Ovary (tissue), 9 donors: ENCODE data around the gene ATXN7. TPM values are rescaled to one million over a fixed set of nuclear protein-coding genes. Genes with fewer than 3 reads are reported as not detected.

Source experiments
- DNase-seq, 5 donors: peaks; one replicate each; pipeline ENCODE4 v3.0.0-alpha.2; 2019 to 2020
- H3K27ac ChIP-seq, 2 donors: fragments of 200-600 bp; one replicate each; pipeline versions ENCODE4 v1.5.1 to v1.8.0; 2019 to 2022
- H3K27me3 ChIP-seq: fragments of 200-600 bp; one replicate; pipeline ENCODE4 v1.8.0; 2022
- H3K36me3 ChIP-seq: fragments of 200-600 bp; sonication (generic); one replicate; pipeline ENCODE4 v1.5.1; 2019
- H3K4me1 ChIP-seq: one replicate; pipeline ENCODE4 v1.8.1; 2013; ENCODE audit warnings: mild to moderate bottlenecking, moderate library complexity; ENCODE audit not compliant: insufficient read depth
- H3K4me3 ChIP-seq: fragments of 200-600 bp; sonication (generic); one replicate; pipeline ENCODE4 v1.5.1; 2017
- H3K9me3 ChIP-seq, 2 donors: fragments of 200-600 bp in 1 of 2; sonication (generic) in 1 of 2; one replicate each; pipeline versions ENCODE4 v1.5.1 to v1.8.1; 2013 to 2019; ENCODE audit warnings: mild to moderate bottlenecking in 1 of 2, moderate library complexity in 1 of 2
- CTCF ChIP-seq, 3 donors: fragments of 450-650 bp in 2 of 3; fragments of 200-600 bp in 1 of 3; IDR thresholded peaks; one replicate each; pipeline versions ENCODE4 v1.5.1 to v1.8.0; 2016 to 2022; ENCODE audit warnings: antibody characterized with exemption in 3 of 3, mild to moderate bottlenecking in 1 of 3
- EP300 ChIP-seq: sonication (generic); formaldehyde crosslinking; IDR thresholded peaks from one replicate; pipeline ENCODE4 v1.6.1; 2017; ENCODE audit warnings: antibody characterized with exemption
- POLR2A ChIP-seq: fragments of 450-650 bp; IDR thresholded peaks from one replicate; pipeline ENCODE4 v1.6.1; 2017; ENCODE audit warnings: antibody characterized with exemption, mild to moderate bottlenecking, moderate library complexity
- WGBS, 3 donors: extraction: QIAGEN DNeasy Blood & Tissue Kit in 1 of 3; methylation state at CpG; one replicate each; pipeline versions ENCODE4 v1.1.5 to v1.1.7; 2013 to 2017; 5-methylcytosine and 5-hydroxymethylcytosine counted together
- intact Hi-C, 4 donors: fragments of 100-400 bp; cut with DNase I; formaldehyde crosslinking; loops; one replicate each; pipeline versions ENCODE4 v1.11.0 to v1.15.1; 2022 to 2023
- polyA plus RNA-seq, 2 donors: library from polyadenylated mRNA; stranded (reverse); fragments of 200-250 nt in 1 of 2; fragments of 350-450 nt in 1 of 2; fragmentation: Illumina TruSeq in 1 of 2; extraction: RNeasy Lipid Tissue Mini Kit (QIAGEN cat#74804) in 1 of 2; gene quantifications; one replicate each; pipeline ENCODE4 v1.2.3, GENCODE V29; 2013 to 2014
- total RNA-seq, 7 donors: library from RNA; depleted of rRNA in 2 of 7; stranded (reverse); fragments of >200 nt in 2 of 7; fragmentation: NEBNext Ultra II Directional in 3 of 7; extraction: Animal tissue kit (Norgen Biotek cat#: 25700) in 3 of 7; gene quantifications; one replicate each; pipeline versions ENCODE4 v1.1.0 to v1.2.4, GENCODE V29; 2016 to 2023
- donor health status: DM: no; HTN: no; CAD: no; lungs with moderate emphysema.
- donor health status: DM: no; HTN: no; CAD: no.
- donor health status: Bipolar disorder and iron deficiency.
- donor health status: DM: yes; HTN: yes; CAD: no.
- donor health status: DM: no; HTN: no; CAD: no.
- donor health status: DM: yes; HTN: yes; CAD: no.

The ATXN7 gene
- total and polyA plus RNA-seq, 9 donors, result 4.3 to 47.0 (median 27.7) TPM

GRCh38 chr3:63970631-63971475, 107.2 kb downstream of the ATXN7 start:
- H3K36me3 ChIP-seq, result no peaks in the 10 kb centered on the region
- no peak for DNase-seq
- H3K9me3 ChIP-seq, result no peaks in the 10 kb centered on the region
- WGBS, 3 donors, result 43 to 51% (median 44%) methylated on average over 11 of the region's 11 CpGs
- TF ChIP-seq CTCF (IDR thresholded peaks at IDR 0.05) (no peak), POLR2A (no peak), EP300 (no peak)
- no peaks in the 10 kb centered on the region for H3K27me3 ChIP-seq
- intact Hi-C loops, result no loop called here
- H3K27ac ChIP-seq, result no peak overlapping the region
- no peak overlapping the region for H3K4me3 ChIP-seq
- H3K4me1 ChIP-seq, result peaks cover 9% of the 10 kb centered on the region

DNA sequence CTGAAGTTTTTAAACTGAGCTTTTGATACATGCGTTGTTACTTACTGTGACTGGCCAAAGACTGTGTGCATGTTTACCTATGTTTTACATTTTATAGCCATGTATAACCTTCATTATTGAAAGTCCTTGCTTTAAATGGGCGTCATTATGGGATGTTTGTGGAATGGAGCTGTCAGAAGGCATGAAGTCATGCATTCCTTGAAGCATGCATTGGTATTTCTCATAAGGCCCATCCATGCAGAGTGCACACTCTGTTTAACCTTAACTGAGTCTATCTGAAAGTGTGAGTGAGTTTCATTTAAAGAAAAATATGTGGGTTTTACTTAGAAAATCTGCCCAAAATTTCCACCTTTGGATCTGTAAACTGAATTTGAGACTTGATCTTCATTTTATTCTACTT, 108.5 kb downstream of the ATXN7 start:
- intact Hi-C loops, result no loop called here
- Histone ChIP-seq H3K9me3 (no peaks in the 10 kb centered on the region), H3K4me3 (no peak overlapping the region), H3K4me1 (peaks cover 11% of the 10 kb centered on the region), H3K36me3 (no peaks in the 10 kb centered on the region), H3K27ac (no peak overlapping the region), H3K27me3 (no peaks in the 10 kb centered on the region)
- no peak for DNase-seq
- no peak for TF ChIP-seq CTCF (IDR thresholded peaks at IDR 0.05)
- no peak for TF ChIP-seq POLR2A
- no peak for TF ChIP-seq EP300
- WGBS, 3 donors, result 73 to 79% (median 78%) methylated on average over 2 of the region's 2 CpGs

- Histone ChIP-seq H3K36me3 (no peaks in the 10 kb centered on the region), H3K27ac (no peak overlapping the region), H3K4me1 (peaks cover 8% of the 10 kb centered on the region), H3K4me3 (no peak overlapping the region), H3K27me3 (no peaks in the 10 kb centered on the region), H3K9me3 (no peaks in the 10 kb centered on the region)
- intact Hi-C loops, result no loop called here
- WGBS, 3 donors, result 73 to 85% (median 84%) methylated on average over 4 of the region's 4 CpGs
- TF ChIP-seq CTCF (IDR thresholded peaks at IDR 0.05) (no peak), POLR2A (no peak), EP300 (no peak)
- no peak for DNase-seq
Measured at GRCh38 chr3:63972987-63973386, 109.3 kb downstream of the ATXN7 start.

DNA sequence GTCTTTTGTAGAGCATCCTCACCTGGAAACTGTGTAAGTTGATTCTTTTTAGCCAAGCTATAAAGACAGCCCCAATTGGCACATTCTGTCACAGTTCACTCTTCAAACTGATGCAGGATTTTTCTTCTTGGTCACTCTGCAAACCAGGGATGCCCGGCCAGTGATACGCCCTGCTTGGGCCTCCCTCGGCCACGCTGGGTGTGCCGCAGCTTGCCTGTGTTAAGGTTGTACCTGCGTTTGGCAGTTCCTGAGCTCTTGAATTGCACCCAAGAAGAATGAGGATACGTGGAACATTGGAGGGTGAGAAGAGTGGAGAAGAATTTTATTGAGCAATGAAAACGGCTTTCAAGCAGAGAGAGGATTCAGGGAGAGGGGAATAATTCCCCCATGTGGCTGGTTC, 109.7 kb downstream of the ATXN7 start:
- H3K4me1 ChIP-seq, result peaks cover 8% of the 10 kb centered on the region
- DNase-seq, result no peak
- no peaks in the 10 kb centered on the region for H3K27me3 ChIP-seq
- 96 to 98% (median 98%) methylated on average over 8 of the region's 8 CpGs for WGBS, 3 donors
- no peaks in the 10 kb centered on the region for H3K36me3 ChIP-seq
- intact Hi-C loops, result no loop called here
- no peaks in the 10 kb centered on the region for H3K9me3 ChIP-seq
- TF ChIP-seq EP300, result no peak
- TF ChIP-seq POLR2A, result no peak
- TF ChIP-seq CTCF (IDR thresholded peaks at IDR 0.05), result no peak
- H3K4me3 ChIP-seq, result no peak overlapping the region
- no peak overlapping the region for H3K27ac ChIP-seq
